Brain microvascular endothelial cell (primary cell): ENCODE results near the gene RASA4B.
A peak's percentile ranks its signal among the peaks of the same experiment; 100 is the strongest.
"Not testable (repeated sequence)": the region's sequence is repeated elsewhere in the genome, so short reads cannot be mapped to it uniquely, and the experiment has no call there.

Experiments
- DNase-seq: peaks from one replicate; pipeline ENCODE4 v3.0.0-alpha.2; 2020
- H3K27ac ChIP-seq: fragments of 250-450 bp; sonication (Bioruptor Pico); 2 replicates; pipeline ENCODE4 v1.5.1; 2020; ENCODE audit warnings: mild to moderate bottlenecking, moderate library complexity
- H3K27me3 ChIP-seq: fragments of 250-450 bp; sonication (Bioruptor Pico); replicated peaks from 2 replicates; pipeline ENCODE4 v1.5.1; 2020; ENCODE audit warnings: mild to moderate bottlenecking
- H3K36me3 ChIP-seq: fragments of 250-450 bp; sonication (Bioruptor Pico); replicated peaks from 2 replicates; pipeline ENCODE4 v1.5.1; 2020; ENCODE audit warnings: mild to moderate bottlenecking
- H3K4me3 ChIP-seq: 2 replicates; pipeline ENCODE4 v1.5.1; 2011; ENCODE audit warnings: low read depth, mild to moderate bottlenecking, control low read depth, low read length, moderate library complexity
- in situ Hi-C: cut with HindIII; loops from 2 replicates; pipeline ENCODE4 v1.10.0; 2017; ENCODE audit warnings: low sequenced_read_pairs, low pct_ligation_motif_present

The RASA4B gene

DNA sequence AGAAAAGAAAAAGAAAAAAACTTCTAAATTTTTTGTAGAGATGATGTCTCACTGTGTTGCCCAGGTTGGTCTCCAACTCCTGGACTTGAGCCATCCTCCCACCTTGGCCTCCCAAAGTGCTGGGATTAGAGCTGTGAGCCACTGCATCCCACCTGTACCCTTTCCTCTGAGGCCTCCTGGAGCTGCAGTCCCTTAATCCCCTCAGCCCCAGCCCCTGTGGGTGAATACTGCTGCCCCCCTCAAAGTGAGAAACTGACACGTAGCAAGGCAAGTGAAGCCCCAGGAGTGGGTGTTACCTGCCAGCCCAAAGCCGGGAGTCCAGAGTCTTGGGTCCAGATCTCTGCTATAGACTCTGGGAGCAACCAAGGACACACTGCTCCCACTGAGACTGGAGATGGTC is 7.2 kb upstream of the RASA4B start:
- DNase-seq, H3K36me3 ChIP-seq, H3K27me3 ChIP-seq, in situ Hi-C loops, H3K27ac ChIP-seq, H3K4me3 ChIP-seq: not testable (repeated sequence)

DNA sequence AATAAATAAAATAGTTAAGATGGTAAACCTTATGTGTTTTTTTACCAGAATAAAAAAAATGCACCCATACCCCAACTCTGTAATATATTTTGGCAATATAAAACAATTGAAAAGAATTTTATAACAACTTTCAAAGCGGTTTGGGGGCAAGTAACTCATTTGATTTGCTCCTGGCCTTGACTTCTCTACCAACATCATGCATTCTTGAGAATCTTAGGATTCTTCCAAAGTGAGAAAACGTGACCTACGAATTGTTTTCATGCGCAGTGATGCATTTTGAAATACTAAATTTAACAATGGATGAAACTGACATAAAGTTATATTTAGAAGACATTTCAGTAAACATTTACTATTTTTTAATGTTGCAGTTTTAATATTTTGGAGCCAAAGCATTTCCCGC is 3.2 kb upstream of the RASA4B start:
- H3K27me3 ChIP-seq, H3K27ac ChIP-seq, H3K36me3 ChIP-seq, in situ Hi-C loops, DNase-seq, H3K4me3 ChIP-seq: not testable (repeated sequence)

DNA sequence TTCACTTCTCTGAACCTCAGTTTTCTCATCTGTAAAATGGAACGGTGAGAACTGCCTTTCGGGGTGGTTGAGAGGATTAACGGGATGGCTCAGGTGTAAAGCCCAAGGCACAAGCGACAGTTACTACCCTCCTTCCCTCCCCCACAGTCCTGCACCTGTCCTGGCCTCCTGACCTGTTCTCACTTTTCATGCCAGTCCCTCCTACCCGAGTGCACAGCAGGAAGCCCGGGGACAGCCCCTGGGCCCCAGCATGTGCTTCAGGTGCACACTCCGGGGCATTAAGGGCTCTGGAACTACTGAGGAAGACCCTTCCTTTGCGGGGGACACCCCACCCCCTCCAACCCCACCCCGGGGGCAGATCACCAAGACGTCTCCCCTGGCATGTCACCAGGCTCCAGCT is 626 bp downstream of the RASA4B start:
- DNase-seq, H3K36me3 ChIP-seq, H3K4me3 ChIP-seq, H3K27ac ChIP-seq, in situ Hi-C loops, H3K27me3 ChIP-seq: not testable (repeated sequence)

DNA sequence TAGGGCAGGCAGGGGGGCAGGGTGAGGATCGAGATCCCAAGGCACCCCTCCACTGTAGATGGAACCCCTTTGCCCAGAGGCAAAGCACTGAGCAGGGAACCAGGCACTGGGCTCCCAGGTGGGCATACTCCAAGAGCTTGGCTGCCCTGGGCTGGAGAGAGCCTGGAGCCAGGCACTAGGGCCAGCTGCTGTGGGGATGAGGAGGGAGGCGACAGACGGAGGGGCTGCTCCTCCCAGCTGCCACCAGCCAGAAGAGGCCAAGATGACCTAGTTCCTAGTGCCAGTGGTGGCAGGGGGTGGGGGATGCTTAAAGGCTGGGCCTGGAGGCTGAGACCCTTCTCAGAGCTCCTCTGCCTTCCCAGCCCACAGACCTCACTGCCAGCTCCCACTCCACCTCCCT is 1.7 kb downstream of the RASA4B start:
- H3K4me3 ChIP-seq, H3K36me3 ChIP-seq, H3K27ac ChIP-seq, DNase-seq, H3K27me3 ChIP-seq, in situ Hi-C loops: not testable (repeated sequence)

DNA sequence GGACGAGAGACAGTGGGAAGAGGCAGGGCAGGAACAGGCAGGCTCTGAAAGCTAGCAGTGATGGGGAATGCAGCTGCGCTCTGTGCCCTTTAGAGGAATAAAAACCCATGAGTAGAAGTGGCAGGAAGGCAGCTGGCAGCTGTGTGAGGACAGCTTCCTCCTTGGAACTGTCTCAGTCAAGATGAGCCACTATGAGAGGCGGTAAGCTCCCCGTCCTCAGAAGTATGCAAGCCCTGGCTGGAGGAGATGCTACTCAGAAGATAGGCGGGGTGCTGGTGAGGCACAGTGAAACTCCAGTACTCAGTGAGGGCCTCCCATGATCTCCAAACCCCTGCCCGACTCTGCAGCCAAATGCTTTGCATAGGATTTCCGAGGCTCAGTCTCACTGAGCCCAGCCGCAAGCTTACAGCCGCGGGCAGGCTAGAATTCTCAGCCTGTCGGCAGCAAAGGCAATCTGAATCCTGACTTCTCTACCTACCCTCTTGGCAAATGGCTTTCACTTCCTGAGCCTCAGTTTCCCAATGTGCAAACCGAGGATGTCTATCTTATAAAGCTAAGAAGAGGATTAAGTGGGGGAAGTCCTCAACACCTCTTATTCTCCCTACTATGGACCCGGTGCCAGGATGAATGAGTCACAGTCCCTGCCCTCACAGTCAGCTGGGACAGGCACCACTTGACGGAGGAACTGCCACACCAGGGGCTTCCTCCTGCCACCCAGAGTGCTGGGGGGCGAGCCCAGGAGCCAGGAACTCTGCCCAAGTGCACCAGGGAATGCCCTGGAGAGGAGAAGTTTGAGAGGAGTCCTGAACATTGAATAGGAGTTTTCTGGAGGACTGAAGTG is 2.5 kb downstream of the RASA4B start:
- H3K36me3 ChIP-seq, H3K4me3 ChIP-seq, H3K27me3 ChIP-seq, H3K27ac ChIP-seq, in situ Hi-C loops, DNase-seq: not testable (repeated sequence)

DNA sequence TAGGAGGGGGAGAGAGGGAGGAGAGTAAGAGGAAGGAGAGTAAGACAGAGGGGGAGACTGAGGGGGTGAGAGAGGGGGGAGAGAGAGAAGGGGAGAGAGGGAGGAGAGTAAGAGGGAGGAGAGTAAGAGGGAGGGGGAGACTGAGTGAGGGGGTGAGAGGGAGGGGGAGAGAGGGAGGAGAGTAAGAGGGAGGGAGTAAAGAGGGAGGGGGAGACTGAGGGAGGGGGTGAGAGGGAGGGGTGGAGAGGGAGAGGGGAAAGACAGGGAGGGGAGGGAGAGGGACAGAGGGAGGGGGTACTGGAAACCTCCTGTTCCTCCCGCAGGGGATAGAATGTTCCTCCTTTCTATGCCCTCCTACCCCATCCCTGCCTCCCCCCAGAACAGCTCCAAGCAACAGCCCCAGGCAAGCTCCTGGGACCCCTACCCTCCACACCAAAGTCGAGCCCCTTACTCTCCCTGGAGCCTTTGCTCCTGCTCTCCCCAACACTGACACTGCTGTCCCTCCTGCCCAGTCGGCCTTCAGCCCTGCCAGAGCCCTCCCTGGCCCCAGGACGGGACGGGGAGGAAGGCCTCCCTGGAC is 4.8 kb downstream of the RASA4B start:
- in situ Hi-C loops, DNase-seq, H3K36me3 ChIP-seq, H3K27me3 ChIP-seq, H3K27ac ChIP-seq: not testable (repeated sequence)
- H3K4me3 ChIP-seq, result peak overlapping the region; percentile 24

DNA sequence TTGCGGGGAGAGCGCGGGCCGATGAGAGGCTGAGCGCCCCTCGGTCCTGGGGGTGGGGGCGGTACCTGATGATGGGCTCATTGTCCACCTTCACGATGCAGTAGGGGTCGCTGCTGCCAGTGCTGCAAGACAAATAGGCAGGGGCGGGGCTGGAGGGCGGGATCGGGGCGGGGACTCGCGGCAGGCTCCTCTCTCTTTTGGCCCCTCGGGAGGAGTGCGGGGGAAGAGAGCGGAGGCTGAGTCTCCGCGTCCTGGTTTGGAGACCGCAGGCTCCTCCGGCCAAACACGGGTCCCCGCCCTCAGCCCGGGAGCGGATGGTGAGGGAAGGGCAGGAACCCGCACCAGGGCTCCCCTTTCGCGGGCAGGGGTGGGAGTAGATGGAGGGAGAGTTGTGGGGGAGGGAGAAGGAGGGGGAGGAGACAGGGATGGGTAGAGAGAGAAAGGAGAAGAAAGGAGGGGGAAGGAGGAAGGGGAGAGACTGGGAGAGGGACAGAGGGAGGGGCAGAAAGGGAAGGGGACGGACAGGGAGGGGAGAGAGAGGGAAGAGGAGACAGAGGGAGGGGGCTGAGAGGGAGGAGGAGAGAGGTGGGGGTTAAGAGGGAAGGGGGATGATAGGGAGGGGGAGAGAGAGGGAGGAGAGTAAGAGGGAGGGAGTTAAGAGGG is 5.6 kb downstream of the RASA4B start:
- H3K4me3 ChIP-seq, DNase-seq, H3K27ac ChIP-seq, H3K27me3 ChIP-seq, H3K36me3 ChIP-seq, in situ Hi-C loops: not testable (repeated sequence)

DNA sequence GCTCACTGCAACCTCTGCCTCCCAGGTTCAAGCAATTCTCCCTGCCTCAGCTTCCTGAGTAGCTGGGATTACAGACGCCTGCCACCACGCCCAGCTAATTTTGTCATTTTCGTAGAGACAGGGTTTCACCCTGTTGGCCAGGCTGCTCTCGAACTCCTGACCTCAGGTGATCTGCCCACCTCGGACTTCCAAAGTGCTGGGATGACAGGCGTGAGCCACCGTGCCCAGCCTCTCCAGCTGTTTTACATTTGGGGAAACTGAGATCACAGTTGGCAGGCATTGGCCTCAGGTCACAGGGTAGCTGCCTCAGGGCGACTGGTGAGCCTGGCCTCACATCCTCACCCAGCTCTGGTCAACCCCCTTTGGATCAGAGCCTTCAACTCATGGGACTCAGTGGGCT is 7.0 kb downstream of the RASA4B start:
- H3K27ac ChIP-seq, DNase-seq, H3K4me3 ChIP-seq, H3K27me3 ChIP-seq, in situ Hi-C loops, H3K36me3 ChIP-seq: not testable (repeated sequence)

DNA sequence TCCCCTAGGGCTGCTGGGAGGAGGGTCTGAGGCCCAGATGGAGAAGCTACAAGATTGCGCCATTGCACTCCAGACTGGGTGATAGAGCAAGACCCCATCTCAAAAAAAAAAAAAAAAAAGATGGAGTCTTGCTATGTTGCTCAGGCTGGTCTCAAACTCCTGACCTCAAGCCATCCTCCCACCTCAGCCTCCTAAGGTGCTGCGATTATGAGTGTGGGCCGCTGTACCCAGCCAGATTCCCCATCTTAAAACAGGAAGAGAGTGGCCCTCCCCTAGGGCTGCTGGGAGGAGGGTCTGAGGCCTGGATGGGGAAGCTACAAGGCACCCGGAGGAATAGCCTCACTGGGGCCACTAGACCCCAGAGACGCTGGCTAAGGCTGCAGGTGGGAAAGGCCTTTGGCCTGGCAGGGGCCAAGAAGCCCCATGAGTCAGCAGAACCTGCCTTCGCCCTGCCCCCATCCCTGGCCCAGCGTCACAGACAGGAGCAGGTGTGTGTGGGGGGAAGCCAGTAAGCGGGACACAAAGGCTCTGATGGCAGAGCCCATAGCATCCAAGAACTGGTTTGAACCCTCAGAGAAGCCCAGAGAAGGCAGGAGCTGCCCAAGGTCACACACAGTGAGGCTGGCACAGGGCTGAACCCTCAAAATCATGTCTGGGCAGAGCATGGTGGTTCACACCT is 10.0 kb downstream of the RASA4B start:
- H3K4me3 ChIP-seq, H3K27me3 ChIP-seq, DNase-seq, H3K27ac ChIP-seq, H3K36me3 ChIP-seq, in situ Hi-C loops: not testable (repeated sequence)

DNA sequence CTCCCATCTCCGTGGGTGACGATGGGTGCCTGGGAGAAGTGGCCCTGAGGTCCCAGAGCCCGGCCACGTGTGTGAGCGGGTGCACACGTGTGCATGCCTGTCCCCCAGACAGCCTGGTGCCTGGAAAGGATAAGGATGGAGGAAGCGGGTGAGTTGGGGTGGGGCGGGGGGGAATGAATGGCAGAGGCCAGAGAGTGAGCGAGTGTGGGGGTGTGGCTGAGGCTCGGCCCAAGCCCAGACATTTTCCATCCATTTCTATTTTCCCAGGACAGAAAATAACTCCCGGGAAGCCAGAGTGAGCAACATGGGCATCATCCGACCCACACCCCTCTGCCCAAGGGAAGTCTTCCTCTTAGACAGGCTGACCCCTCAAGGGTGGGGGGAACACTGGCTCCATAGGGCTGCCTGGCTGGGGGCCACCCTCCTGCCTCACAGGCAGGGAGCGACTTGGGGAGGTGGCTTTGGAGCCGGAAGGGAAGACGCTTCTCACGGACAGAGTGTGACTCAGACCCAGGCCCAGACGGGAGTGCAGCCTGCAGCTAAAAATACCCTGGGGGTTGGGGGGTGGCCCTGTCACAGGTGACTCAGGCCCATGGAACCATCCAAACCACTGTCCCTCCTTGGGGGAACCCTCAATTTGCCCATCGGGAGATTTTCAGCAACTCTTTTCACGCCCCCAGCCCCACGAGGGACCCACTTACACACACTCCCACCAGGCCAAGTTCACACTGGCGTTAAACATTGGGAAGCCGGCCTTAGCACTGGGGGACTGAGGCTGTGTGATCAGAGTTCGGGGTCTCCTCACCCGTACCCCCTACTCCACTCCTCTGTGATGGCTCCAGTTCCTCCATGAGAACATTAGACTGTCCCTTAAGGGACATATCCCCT is 12.0 kb downstream of the RASA4B start:
- H3K36me3 ChIP-seq, H3K27ac ChIP-seq, H3K27me3 ChIP-seq, H3K4me3 ChIP-seq, in situ Hi-C loops: not testable (repeated sequence)
- DNase-seq, result peak; percentile 20

DNA sequence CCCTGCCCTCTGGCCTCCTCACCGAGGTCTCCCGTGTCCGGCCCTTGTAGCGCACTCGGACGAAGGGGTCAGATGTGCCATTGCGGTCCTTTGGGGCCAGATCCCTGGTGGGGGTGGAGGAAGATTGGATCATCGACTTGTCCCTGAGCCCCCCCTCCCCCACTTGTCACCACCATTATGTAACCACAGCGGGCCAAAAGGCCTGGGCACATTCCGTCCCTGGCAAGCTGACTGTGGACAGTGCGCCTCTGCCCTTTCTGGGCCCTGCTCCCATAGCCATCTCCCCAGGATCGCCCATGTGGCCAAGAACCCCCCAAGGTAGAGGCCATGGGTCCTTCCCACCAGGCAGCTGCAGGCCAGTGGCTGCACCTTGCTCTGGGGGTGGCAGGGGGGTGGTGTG is 14.4 kb downstream of the RASA4B start:
- H3K27me3 ChIP-seq, in situ Hi-C loops: not testable (repeated sequence)

DNA sequence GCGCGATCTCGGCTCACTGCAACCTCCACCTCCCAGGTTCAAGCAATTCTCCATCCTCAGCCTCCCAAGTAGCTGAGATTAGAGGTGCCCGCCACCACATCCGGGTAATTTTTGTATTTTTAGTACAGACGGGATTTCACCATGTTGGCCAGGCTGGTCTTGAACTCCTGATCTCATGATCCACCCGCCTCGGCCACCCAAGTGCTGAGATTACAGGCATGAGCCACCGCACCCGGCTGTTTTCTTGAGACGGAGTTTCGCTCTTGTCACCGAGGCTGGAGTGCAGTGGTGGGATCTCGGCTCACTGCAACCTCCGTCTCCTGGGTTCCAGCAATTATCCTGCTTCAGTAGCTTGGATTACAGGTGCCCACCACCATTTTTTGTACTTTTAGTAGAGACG is 19.3 kb downstream of the RASA4B start:
- H3K27me3 ChIP-seq, H3K4me3 ChIP-seq, DNase-seq, in situ Hi-C loops, H3K36me3 ChIP-seq, H3K27ac ChIP-seq: not testable (repeated sequence)

More for the DNA sequence above, 14.4 kb downstream of the RASA4B start:
- H3K27ac ChIP-seq, H3K36me3 ChIP-seq, H3K4me3 ChIP-seq, DNase-seq: not testable (repeated sequence)

DNA sequence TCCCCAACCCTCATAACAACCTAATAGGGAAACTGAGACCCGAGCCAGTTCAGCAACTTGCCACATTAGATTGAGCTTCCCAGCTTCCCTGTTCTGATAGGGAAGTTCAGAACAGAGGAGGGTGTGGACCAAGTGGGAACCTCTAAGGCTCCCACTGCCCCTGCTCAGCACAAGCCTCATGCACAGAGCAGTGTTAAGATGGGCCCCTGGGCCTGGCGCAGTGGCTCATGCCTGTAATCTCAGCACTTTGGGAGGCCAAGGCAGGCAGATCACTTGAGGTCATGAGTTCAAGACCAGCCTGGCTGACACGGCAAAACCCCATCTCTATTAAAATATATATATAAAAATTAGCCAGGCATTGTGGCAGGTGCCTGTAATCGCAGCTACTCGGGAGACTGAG is 20.3 kb downstream of the RASA4B start:
- in situ Hi-C loops, H3K27ac ChIP-seq, DNase-seq, H3K4me3 ChIP-seq, H3K36me3 ChIP-seq, H3K27me3 ChIP-seq: not testable (repeated sequence)
